ENCODE data around the gene TTLL11.

TTLL11 gene

GRCh38 chr9:122092611-122093506 is at the start of gene TTLL11:
Gene TTLL11 (minus strand): TSS chr9:122093308. CDS start chr9:122093148, 160 bp downstream.
- no peak for TF ChIP-seq CTCF (IDR thresholded peaks at IDR 0.05; ENCODE audit: extremely low read depth, insufficient read depth, missing control alignments)
- in situ Hi-C loops (cut with MboI; ENCODE audit: low pct_unique_long_range_greater_than_20kb, low sequenced_read_pairs, unreplicated experiment) = no loop called here
- peak; percentile 97 for DNase-seq (ENCODE audit: low spot score)

GRCh38 chr9:122141671-122142070 is 48.6 kb upstream of the TTLL11 start:
- in situ Hi-C loops (cut with MboI; ENCODE audit: low pct_unique_long_range_greater_than_20kb, low sequenced_read_pairs, unreplicated experiment) = no loop called here
- no peak for TF ChIP-seq CTCF (IDR thresholded peaks at IDR 0.05; ENCODE audit: extremely low read depth, insufficient read depth, missing control alignments)
- DNase-seq (ENCODE audit: low spot score) = no peak

- DNase-seq (ENCODE audit: low spot score) = no peak
- no peak for TF ChIP-seq CTCF (IDR thresholded peaks at IDR 0.05; ENCODE audit: extremely low read depth, insufficient read depth, missing control alignments)
- in situ Hi-C loops (cut with MboI; ENCODE audit: low pct_unique_long_range_greater_than_20kb, low sequenced_read_pairs, unreplicated experiment) = no loop called here
Measured at GRCh38 chr9:122140368-122141193, 47.5 kb upstream of the TTLL11 start.

- DNase-seq (ENCODE audit: low spot score) = no peak
- in situ Hi-C loops (cut with MboI; ENCODE audit: low pct_unique_long_range_greater_than_20kb, low sequenced_read_pairs, unreplicated experiment) = no loop called here
- TF ChIP-seq CTCF (IDR thresholded peaks at IDR 0.05; ENCODE audit: extremely low read depth, insufficient read depth, missing control alignments) = no peak
Measured at GRCh38 chr9:122138560-122139268, 45.6 kb upstream of the TTLL11 start.

GRCh38 chr9:122135529-122135859 is 42.4 kb upstream of the TTLL11 start:
- in situ Hi-C loops (cut with MboI; ENCODE audit: low pct_unique_long_range_greater_than_20kb, low sequenced_read_pairs, unreplicated experiment) = no loop called here
- no peak for DNase-seq (ENCODE audit: low spot score)
- no peak for TF ChIP-seq CTCF (IDR thresholded peaks at IDR 0.05; ENCODE audit: extremely low read depth, insufficient read depth, missing control alignments)

GRCh38 chr9:122134822-122135528 is 41.9 kb upstream of the TTLL11 start:
- TF ChIP-seq CTCF (IDR thresholded peaks at IDR 0.05; ENCODE audit: extremely low read depth, insufficient read depth, missing control alignments) = no peak
- no peak for DNase-seq (ENCODE audit: low spot score)
- in situ Hi-C loops (cut with MboI; ENCODE audit: low pct_unique_long_range_greater_than_20kb, low sequenced_read_pairs, unreplicated experiment) = no loop called here

All from GM13977 (cell line).